ENCODE data around the gene C10orf53. TPM values are rescaled to one million over a fixed set of nuclear protein-coding genes. Genes with fewer than 3 reads are reported as not detected.
A peak's percentile ranks its signal among the peaks of the same experiment; 100 is the strongest.

The C10orf53 gene
- total and polyA plus RNA-seq, 2 donors from 2014 or later, result not detected

DNA sequence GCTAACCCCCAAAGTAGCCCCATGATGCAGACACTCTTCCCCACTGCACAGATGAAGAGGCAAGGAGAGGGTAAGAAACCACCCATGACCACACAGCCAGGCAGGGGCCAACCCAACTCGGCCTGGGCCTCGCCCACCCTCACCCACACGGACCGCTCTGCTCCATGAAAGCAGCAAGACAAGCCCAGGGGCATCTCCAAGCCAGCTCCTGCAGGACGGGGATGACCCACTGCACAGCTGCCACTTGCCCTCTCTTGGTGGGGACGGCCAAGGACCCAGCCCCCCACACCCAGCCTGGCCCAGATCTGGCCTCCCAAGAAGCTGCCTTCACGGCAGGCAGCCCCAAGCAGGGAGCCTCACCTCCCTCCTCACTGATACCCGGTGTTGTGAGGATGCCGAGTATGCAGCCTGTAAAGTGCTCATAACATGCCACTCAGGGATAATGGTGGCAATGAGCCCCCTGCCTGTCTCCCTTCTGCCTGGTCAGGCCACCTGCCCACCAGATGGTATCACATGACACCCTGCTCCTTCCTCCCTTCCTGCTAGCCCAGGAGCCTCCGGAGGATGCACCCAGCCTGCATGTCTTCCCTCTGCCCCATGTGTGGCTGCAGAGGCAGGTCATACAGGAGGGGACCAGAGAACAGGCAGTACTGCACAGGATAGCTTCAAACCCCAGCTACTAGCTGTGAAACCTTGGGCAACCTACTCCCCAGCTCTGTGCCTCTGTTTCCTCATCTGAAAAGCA, 59.3 kb downstream of the C10orf53 start:
- H3K4me1 ChIP-seq (ENCODE audit: control insufficient read depth in 2 of 3, insufficient read depth in 2 of 3, low read depth in 1 of 3, low read length in 3 of 3), result no peaks in the 10 kb centered on the region
- DNase-seq (peak in 1 of 5 donors; percentile 25), FAIRE-seq (no peak)
- no peaks in the 10 kb centered on the region for H3K9me3 ChIP-seq (ENCODE audit: control insufficient read depth in 2 of 3, insufficient read depth in 1 of 3, low read length in 3 of 3)
- intact Hi-C loops (cut with DNase I), result no loop called here
- H3K27me3 ChIP-seq (ENCODE audit: control insufficient read depth, insufficient read depth, low read length), result no peaks in the 10 kb centered on the region
- H3K36me3 ChIP-seq (ENCODE audit: control insufficient read depth in 2 of 3, insufficient read depth in 3 of 3, low read length in 3 of 3), result peaks cover 0 to 57% (median 46%) of the 10 kb centered on the region in 3 donors
- H3K4me3 ChIP-seq (ENCODE audit: low read length in 3 of 3), result no peak overlapping the region
- H3K9ac ChIP-seq (ENCODE audit: low read length in 3 of 3), result no peak overlapping the region
- no peak for TF ChIP-seq CTCF (IDR thresholded peaks at IDR 0.05; ENCODE audit: borderline replicate concordance, extremely low read depth, insufficient read depth)
- no peak overlapping the region for H3K27ac ChIP-seq (ENCODE audit: low read depth in 2 of 2, low read length in 2 of 2)

- Histone ChIP-seq H3K9me3 (ENCODE audit: control insufficient read depth in 2 of 3, insufficient read depth in 1 of 3, low read length in 3 of 3) (no peaks in the 10 kb centered on the region), H3K36me3 (ENCODE audit: control insufficient read depth in 2 of 3, insufficient read depth in 3 of 3, low read length in 3 of 3) (peaks cover 0 to 61% (median 47%) of the 10 kb centered on the region in 3 donors), H3K4me3 (ENCODE audit: low read length in 3 of 3) (no peak overlapping the region), H3K27me3 (ENCODE audit: control insufficient read depth, insufficient read depth, low read length) (no peaks in the 10 kb centered on the region), H3K4me1 (ENCODE audit: control insufficient read depth in 2 of 3, insufficient read depth in 2 of 3, low read depth in 1 of 3, low read length in 3 of 3) (no peaks in the 10 kb centered on the region), H3K27ac (ENCODE audit: low read depth in 2 of 2, low read length in 2 of 2) (no peak overlapping the region), H3K9ac (ENCODE audit: low read length in 3 of 3) (no peak overlapping the region)
- no peak for FAIRE-seq
- DNase-seq, result no peak
- no peak for TF ChIP-seq CTCF (IDR thresholded peaks at IDR 0.05; ENCODE audit: borderline replicate concordance, extremely low read depth, insufficient read depth)
- intact Hi-C loops (cut with DNase I), result no loop called here
Measured at GRCh38 chr10:49739426-49739825, 60.0 kb downstream of the C10orf53 start.

GRCh38 chr10:49740346-49741107, 61.1 kb downstream of the C10orf53 start:
- FAIRE-seq (no peak), DNase-seq (peak in 1 of 5 donors; percentile 17)
- H3K27ac ChIP-seq (ENCODE audit: low read depth in 2 of 2, low read length in 2 of 2), result no peak overlapping the region
- no peak overlapping the region for H3K4me3 ChIP-seq (ENCODE audit: low read length in 3 of 3)
- TF ChIP-seq CTCF (IDR thresholded peaks at IDR 0.05; ENCODE audit: borderline replicate concordance, extremely low read depth, insufficient read depth), result no peak
- no peak overlapping the region for H3K9ac ChIP-seq (ENCODE audit: low read length in 3 of 3)
- H3K27me3 ChIP-seq (ENCODE audit: control insufficient read depth, insufficient read depth, low read length), result no peaks in the 10 kb centered on the region
- intact Hi-C loops (cut with DNase I), result no loop called here
- no peaks in the 10 kb centered on the region for H3K9me3 ChIP-seq (ENCODE audit: control insufficient read depth in 2 of 3, insufficient read depth in 1 of 3, low read length in 3 of 3)
- no peaks in the 10 kb centered on the region for H3K4me1 ChIP-seq (ENCODE audit: control insufficient read depth in 2 of 3, insufficient read depth in 2 of 3, low read depth in 1 of 3, low read length in 3 of 3)
- H3K36me3 ChIP-seq (ENCODE audit: control insufficient read depth in 2 of 3, insufficient read depth in 3 of 3, low read length in 3 of 3), result peaks cover 0 to 65% (median 51%) of the 10 kb centered on the region in 3 donors
